Naive thymus-derived CD4-positive, alpha-beta T cell (primary cell): ENCODE results near the gene ACKR3. TPM values are rescaled to one million over a fixed set of nuclear protein-coding genes. Genes with fewer than 3 reads are reported as not detected.
A peak's percentile ranks its signal among the peaks of the same experiment; 100 is the strongest.

Experiments used
- ATAC-seq: fragments of 150-1000 bp; cut with Tn5 transposase; 2 replicates; pipeline ENCODE4 v1.10.0; 2021; ENCODE audit warnings: mild to moderate bottlenecking, moderate library complexity
- CTCF ChIA-PET: fragments of 350-600 bp; sonication (Branson Sonifier 250); formaldehyde crosslinking; loops from one replicate; lab custom pipeline; 2021; ENCODE audit warnings: antibody characterized with exemption; lab: Charles Lee
- POLR2A ChIA-PET: fragments of 350-600 bp; sonication (Branson Sonifier 250); formaldehyde crosslinking; loops from one replicate; lab custom pipeline; 2021; ENCODE audit warnings: antibody characterized with exemption, inconsistent platforms; lab: Charles Lee
- DNase-seq, 9 donors: peaks; one replicate each; pipeline versions ENCODE4 v3.0.0 to v3.0.0-alpha.2; 2020 to 2022; ENCODE audit warnings: mixed read lengths in 1 of 9
- H3K27ac ChIP-seq: one replicate; pipeline ENCODE4 v1.7.0; 2013; ENCODE audit warnings: mild to moderate bottlenecking, low read depth, low read length, moderate library complexity
- H3K27me3 ChIP-seq, 2 donors: one replicate each; pipeline ENCODE4 v1.7.0; 2013; ENCODE audit warnings: low read length in 2 of 2, mild to moderate bottlenecking in 2 of 2, moderate library complexity in 2 of 2; ENCODE audit not compliant: control insufficient read depth in 2 of 2, insufficient read depth in 2 of 2
- H3K36me3 ChIP-seq, 3 experiments: 1 replicate in 2 of 3; 2 replicates in 1 of 3; pipeline ENCODE4 v1.7.0; 2013; ENCODE audit warnings: low read length in 3 of 3, mild to moderate bottlenecking in 3 of 3, moderate library complexity in 1 of 3; ENCODE audit not compliant: insufficient read depth in 3 of 3, control insufficient read depth in 2 of 3
- H3K4me1 ChIP-seq, 2 donors: one replicate each; pipeline ENCODE4 v1.7.0; 2013; ENCODE audit warnings: low read length in 2 of 2, mild to moderate bottlenecking in 2 of 2, moderate library complexity in 1 of 2; ENCODE audit not compliant: control insufficient read depth in 2 of 2, insufficient read depth in 2 of 2
- H3K4me3 ChIP-seq: 2 replicates; pipeline ENCODE4 v1.7.0; 2013; ENCODE audit warnings: mild to moderate bottlenecking, low read length
- H3K9me3 ChIP-seq, 3 experiments: 1 replicate in 2 of 3; 2 replicates in 1 of 3; pipeline ENCODE4 v1.7.0; 2013; ENCODE audit warnings: low read length in 3 of 3; ENCODE audit not compliant: control insufficient read depth in 2 of 3
- H3K27ac Mint-ChIP-seq, 9 donors: one replicate each; pipeline ENCODE4 v1.8.0; 2020 to 2022; ENCODE audit warnings: mixed read lengths in 9 of 9, mild to moderate bottlenecking in 8 of 9, moderate library complexity in 5 of 9, inconsistent platforms in 2 of 9
- H3K27me3 Mint-ChIP-seq, 5 donors: one replicate each; pipeline ENCODE4 v1.8.0; 2021 to 2022; ENCODE audit warnings: mixed read lengths in 5 of 5, mild to moderate bottlenecking in 1 of 5
- H3K36me3 Mint-ChIP-seq, 5 donors: one replicate each; pipeline ENCODE4 v1.8.0; 2020 to 2022; ENCODE audit warnings: mixed read lengths in 5 of 5, mild to moderate bottlenecking in 3 of 5, inconsistent platforms in 1 of 5
- H3K4me1 Mint-ChIP-seq, 7 donors: one replicate each; pipeline ENCODE4 v1.8.0; 2020 to 2022; ENCODE audit warnings: mixed read lengths in 7 of 7, mild to moderate bottlenecking in 3 of 7, inconsistent platforms in 1 of 7
- H3K4me3 Mint-ChIP-seq, 10 donors: one replicate each; pipeline ENCODE4 v1.8.0; 2020 to 2022; ENCODE audit warnings: mild to moderate bottlenecking in 10 of 10, mixed read lengths in 10 of 10, moderate library complexity in 6 of 10, inconsistent platforms in 2 of 10
- H3K9me3 Mint-ChIP-seq, 11 donors: one replicate each; pipeline ENCODE4 v1.8.0; 2020 to 2022; ENCODE audit warnings: mixed read lengths in 11 of 11, mild to moderate bottlenecking in 4 of 11, inconsistent platforms in 1 of 11, moderate library complexity in 1 of 11
- intact Hi-C, 2 donors: fragments of 100-400 bp; cut with micrococcal nuclease; formaldehyde crosslinking; loops; one replicate each; pipeline ENCODE4 v1.15.1; 2023
- polyA plus RNA-seq, 2 donors: library from polyadenylated mRNA; unstranded; fragments of 300-500 nt; fragmentation: Illumina TruSeq; gene quantifications; one replicate each; pipeline ENCODE4 v1.2.3, GENCODE V29; 2021
- total RNA-seq, 6 experiments: library from RNA in 5 of 6; stranded (reverse) in 5 of 6; gene quantifications; 1 replicate in 5 of 6; 2 replicates in 1 of 6; pipeline ENCODE4 v1.2.3 and lab custom pipeline; 2021 to 2026

ACKR3 gene
- total and polyA plus RNA-seq, 7 experiments from 2014 or later, result 2.8 to 6.2 (median 4.1) TPM

DNA sequence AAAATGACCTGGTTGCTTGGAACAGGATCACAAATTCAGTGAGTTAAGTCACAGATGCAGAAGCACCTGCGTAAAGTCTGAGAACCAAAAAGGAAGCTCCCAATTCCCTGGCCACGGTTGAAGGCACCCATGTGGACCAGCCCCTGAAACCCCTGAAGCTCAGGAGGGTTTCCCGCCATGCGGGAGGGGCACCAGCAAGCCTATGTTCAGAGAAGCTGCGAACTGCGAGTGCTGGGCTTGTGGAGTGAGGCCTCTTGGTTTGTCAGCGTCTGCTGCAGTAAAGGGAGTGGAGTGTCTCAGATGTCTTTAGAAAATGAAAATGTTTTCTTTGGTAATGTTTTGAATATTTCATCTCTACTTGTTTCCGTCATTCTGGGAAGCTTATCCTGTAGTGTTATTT, 16.1 kb upstream of the ACKR3 start:
- H3K4me1 ChIP-seq, result peaks cover 36 to 62% of the 10 kb centered on the region in 2 donors
- no peak overlapping the region for H3K27ac ChIP-seq
- H3K9me3 ChIP-seq, result peaks cover 0 to 9% (median 0%) of the 10 kb centered on the region in 3 experiments
- peaks cover 0 to 18% (median 7%) of the 10 kb centered on the region in 11 donors for H3K9me3 Mint-ChIP-seq
- intact Hi-C loops, result no loop called here
- ChIA-PET CTCF (interaction anchor here (1.3 to 2.9 kb wide), 4 partner anchors 16 to 40 kb away, joined by 4 to 27 read pairs (median 10); partner anchors contain the start of gene ACKR3), POLR2A (interaction anchor here (1.2 to 4.1 kb wide), 3 partner anchors 7 to 532 kb away, joined by 4 to 24 read pairs (median 19); partner anchors contain the start of gene COPS8)
- no peaks in the 10 kb centered on the region for H3K27me3 Mint-ChIP-seq
- no peak for ATAC-seq
- H3K27me3 ChIP-seq, result no peaks in the 10 kb centered on the region
- no peak for DNase-seq
- no peak overlapping the region for H3K4me3 ChIP-seq
- H3K4me1 Mint-ChIP-seq, result peaks cover 61 to 93% (median 81%) of the 10 kb centered on the region in 7 donors
- H3K4me3 Mint-ChIP-seq, result peak overlapping the region in 1 of 10 donors; percentile 20
- H3K27ac Mint-ChIP-seq, result peak overlapping the region in 6 of 9 donors; percentile 14 to 92 (median 62)
- peaks cover 6 to 70% (median 22%) of the 10 kb centered on the region in 5 donors for H3K36me3 Mint-ChIP-seq
- no peaks in the 10 kb centered on the region for H3K36me3 ChIP-seq

DNA sequence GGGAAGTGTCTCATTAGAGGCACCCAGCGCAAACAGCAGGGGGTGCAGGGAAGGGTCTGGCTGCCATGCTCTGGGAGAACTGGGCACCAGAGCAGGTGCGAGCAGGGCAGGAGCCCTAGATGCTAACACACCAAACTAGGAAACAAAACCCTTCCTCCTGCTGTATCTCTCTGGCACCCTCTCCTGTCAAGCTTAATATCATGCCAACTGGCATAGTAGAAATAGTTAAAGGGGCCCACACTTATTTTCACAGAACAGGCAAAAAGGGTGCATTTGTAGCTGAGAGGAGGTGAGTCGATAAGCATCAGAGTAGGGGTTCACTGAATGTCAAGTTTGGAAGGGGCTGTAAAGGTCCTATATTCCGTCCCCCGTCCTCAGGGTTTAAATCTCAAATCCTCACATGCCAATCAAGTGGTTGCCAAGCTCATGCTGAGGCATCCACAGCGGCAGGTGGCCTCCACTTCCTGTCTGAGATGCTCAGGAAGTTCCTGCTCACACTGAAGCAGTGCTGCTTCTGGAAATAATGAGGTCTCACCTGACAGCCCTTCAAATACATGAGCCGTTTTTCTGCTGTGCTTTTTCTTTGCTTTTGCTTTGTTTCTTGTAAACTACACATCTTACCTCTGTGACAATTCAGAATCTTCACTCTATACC, 14.9 kb upstream of the ACKR3 start:
- Mint-ChIP-seq H3K9me3 (peaks cover 0 to 18% (median 7%) of the 10 kb centered on the region in 11 donors), H3K36me3 (peaks cover 6 to 59% (median 25%) of the 10 kb centered on the region in 5 donors), H3K4me1 (peaks cover 60 to 91% (median 78%) of the 10 kb centered on the region in 7 donors), H3K4me3 (peak overlapping the region; percentile 0 to 60 (median 22)), H3K27ac (peak overlapping the region in 8 of 9 donors; percentile 61 to 92 (median 72)), H3K27me3 (no peaks in the 10 kb centered on the region)
- H3K4me3 ChIP-seq, result no peak overlapping the region
- DNase-seq (peak in 6 of 9 donors; percentile 22 to 39 (median 34)), ATAC-seq (peak; percentile 54)
- H3K4me1 ChIP-seq, result peaks cover 24 to 50% of the 10 kb centered on the region in 2 donors
- no peaks in the 10 kb centered on the region for H3K27me3 ChIP-seq
- intact Hi-C loops, result loop anchor here in 1 of 2 donors (1.0 kb wide), 3 partner anchors 8 to 17 kb away; partner anchors contain the start of gene ACKR3
- H3K9me3 ChIP-seq, result peaks cover 0 to 9% (median 0%) of the 10 kb centered on the region in 3 experiments
- ChIA-PET POLR2A (interaction anchor here (1.7 to 4.1 kb wide), 4 partner anchors 9 to 42 kb away, joined by 4 to 24 read pairs (median 12); no protein-coding TSS in a partner anchor), CTCF (interaction anchor here (0.8 to 2.9 kb wide), 6 partner anchors 8 to 42 kb away, joined by 3 to 27 read pairs (median 6); partner anchors contain the start of gene ACKR3)
- H3K36me3 ChIP-seq, result no peaks in the 10 kb centered on the region
- no peak overlapping the region for H3K27ac ChIP-seq

DNA sequence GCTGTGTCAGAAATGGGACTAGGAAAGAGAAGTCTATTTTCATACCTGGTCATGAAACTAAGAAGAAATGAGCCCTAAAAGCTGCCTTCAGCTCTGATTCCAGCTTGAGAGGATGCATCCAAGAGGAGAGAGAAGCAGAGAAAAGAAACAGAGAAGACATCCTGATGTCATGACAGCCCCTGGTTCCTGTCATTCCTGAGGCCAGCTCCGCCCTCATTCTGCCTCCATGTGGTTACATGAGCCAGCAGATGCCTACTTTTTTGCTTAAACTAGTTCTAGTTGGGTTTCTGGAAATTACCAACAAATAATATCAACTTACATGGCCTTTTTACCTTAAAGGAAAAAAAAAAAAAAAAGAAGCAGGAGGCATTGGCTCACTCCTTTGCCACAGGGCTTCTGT, 14.1 kb upstream of the ACKR3 start:
- ATAC-seq, result no peak
- H3K27ac Mint-ChIP-seq, result peak overlapping the region in 8 of 9 donors; percentile 61 to 92 (median 78)
- H3K9me3 Mint-ChIP-seq, result peaks cover 0 to 18% (median 7%) of the 10 kb centered on the region in 11 donors
- H3K27ac ChIP-seq, result no peak overlapping the region
- H3K4me3 ChIP-seq, result no peak overlapping the region
- no peaks in the 10 kb centered on the region for H3K27me3 Mint-ChIP-seq
- no peaks in the 10 kb centered on the region for H3K27me3 ChIP-seq
- H3K9me3 ChIP-seq, result peaks cover 0 to 9% (median 0%) of the 10 kb centered on the region in 3 experiments
- no peaks in the 10 kb centered on the region for H3K36me3 ChIP-seq
- intact Hi-C loops, result loop anchor here in 1 of 2 donors (1.0 kb wide), 3 partner anchors 9 to 18 kb away; partner anchors contain the start of gene ACKR3
- H3K36me3 Mint-ChIP-seq, result peaks cover 6 to 54% (median 25%) of the 10 kb centered on the region in 5 donors
- POLR2A ChIA-PET, result interaction anchor here (1.7 to 4.1 kb wide), 4 partner anchors 9 to 43 kb away, joined by 4 to 24 read pairs (median 12); no protein-coding TSS in a partner anchor
- peaks cover 58 to 91% (median 76%) of the 10 kb centered on the region in 7 donors for H3K4me1 Mint-ChIP-seq
- CTCF ChIA-PET, result interaction anchor here (0.6 to 2.9 kb wide), 7 partner anchors 9 to 143 kb away, joined by 3 to 27 read pairs (median 5); partner anchors contain the start of gene ACKR3
- H3K4me3 Mint-ChIP-seq, result peak overlapping the region in 6 of 10 donors; percentile 5 to 60 (median 52)
- DNase-seq, result no peak
- peaks cover 21 to 42% of the 10 kb centered on the region in 2 donors for H3K4me1 ChIP-seq

GRCh38 chr2:236557306-236558030, 12.2 kb upstream of the ACKR3 start:
- Histone ChIP-seq H3K27ac (no peak overlapping the region), H3K4me3 (no peak overlapping the region), H3K36me3 (peaks cover 0 to 9% (median 2%) of the 10 kb centered on the region in 3 experiments), H3K9me3 (peaks cover 0 to 9% (median 0%) of the 10 kb centered on the region in 3 experiments), H3K4me1 (peaks cover 12 to 27% of the 10 kb centered on the region in 2 donors), H3K27me3 (no peaks in the 10 kb centered on the region)
- POLR2A ChIA-PET, result interaction anchor here (2.0 kb wide), 1 partner anchor 11 kb away, joined by 7 read pairs; the partner anchor contains the start of gene ACKR3
- H3K27me3 Mint-ChIP-seq, result no peaks in the 10 kb centered on the region
- intact Hi-C loops, result no loop called here
- H3K9me3 Mint-ChIP-seq, result peaks cover 0 to 18% (median 7%) of the 10 kb centered on the region in 11 donors
- peaks cover 42 to 83% (median 62%) of the 10 kb centered on the region in 7 donors for H3K4me1 Mint-ChIP-seq
- DNase-seq (no peak), ATAC-seq (no peak)
- CTCF ChIA-PET, result interaction anchor here (1.0 to 1.2 kb wide), 2 partner anchors 27 to 44 kb away, joined by 3 read pairs; no protein-coding TSS in a partner anchor
- peaks cover 12 to 54% (median 40%) of the 10 kb centered on the region in 5 donors for H3K36me3 Mint-ChIP-seq
- peak overlapping the region in 3 of 9 donors; percentile 7 to 67 (median 48) for H3K27ac Mint-ChIP-seq
- no peak overlapping the region for H3K4me3 Mint-ChIP-seq

- H3K4me3 ChIP-seq, result no peak overlapping the region
- ChIA-PET CTCF (no interaction called here), POLR2A (interaction anchor here (2.0 kb wide), 1 partner anchor 11 kb away, joined by 7 read pairs; the partner anchor contains the start of gene ACKR3)
- peaks cover 9 to 21% of the 10 kb centered on the region in 2 donors for H3K4me1 ChIP-seq
- H3K36me3 ChIP-seq, result peaks cover 0 to 12% (median 8%) of the 10 kb centered on the region in 3 experiments
- no peaks in the 10 kb centered on the region for H3K27me3 ChIP-seq
- peak overlapping the region in 3 of 9 donors; percentile 56 to 70 (median 70) for H3K27ac Mint-ChIP-seq
- no peaks in the 10 kb centered on the region for H3K27me3 Mint-ChIP-seq
- H3K4me3 Mint-ChIP-seq, result peak overlapping the region in 1 of 10 donors; percentile 22
- no peak overlapping the region for H3K27ac ChIP-seq
- ATAC-seq, result no peak
- DNase-seq, result no peak
- intact Hi-C loops, result no loop called here
- H3K36me3 Mint-ChIP-seq, result peaks cover 18 to 54% (median 43%) of the 10 kb centered on the region in 5 donors
- H3K9me3 ChIP-seq, result peaks cover 0 to 9% (median 0%) of the 10 kb centered on the region in 3 experiments
- H3K4me1 Mint-ChIP-seq, result peaks cover 41 to 77% (median 56%) of the 10 kb centered on the region in 7 donors
- H3K9me3 Mint-ChIP-seq, result peaks cover 0 to 18% (median 7%) of the 10 kb centered on the region in 11 donors
These were observed 11.6 kb upstream of the ACKR3 start for GRCh38 chr2:236558036-236558435.
